IMR-90 (cell line): Measurements from ENCODE around the gene CTBP2. TPM values are rescaled to one million over a fixed set of nuclear protein-coding genes. Genes with fewer than 3 reads are reported as not detected.

Source experiments
- ATAC-seq: fragments of 200-7000 bp; cut with Tn5 transposase; 2 replicates; pipeline ENCODE4 v1.9.1; 2020; ENCODE audit warnings: low read depth, mild to moderate bottlenecking, moderate library complexity
- BruUV-seq: library from RNA; stranded (reverse); fragments of 400-500 nt; replicated peaks from 2 replicates; lab custom pipeline; 2021; lab: Mats Ljungman, UMichigan
- CTCF ChIA-PET: fragments of 300-600 bp; formaldehyde crosslinking; extraction: SDS; loops from one replicate; lab custom pipeline; 2021; ENCODE audit warnings: antibody characterized with exemption; lab: Yijun Ruan, JAX
- POLR2A ChIA-PET: fragments of 300-600 bp; sonication (Branson Sonifier 250); formaldehyde crosslinking; loops from one replicate; lab custom pipeline; 2022; ENCODE audit warnings: antibody characterized with exemption; ENCODE audit not compliant: unreplicated experiment; lab: Charles Lee
- DNase-seq: peaks from one replicate; pipeline ENCODE4 v3.0.0; 2013
- H2AFZ ChIP-seq: replicated peaks from 2 replicates; pipeline ENCODE3; 2013; ENCODE audit warnings: low read length, mild to moderate bottlenecking; ENCODE audit not compliant: poor library complexity
- H2AK5ac ChIP-seq: 2 replicates; pipeline ENCODE4 v1.6.1; 2013; ENCODE audit warnings: low read depth, low read length, inconsistent platforms
- H2AK9ac ChIP-seq: replicated peaks from 2 replicates; pipeline ENCODE3; 2013; ENCODE audit warnings: mild to moderate bottlenecking, low read depth, low read length, moderate library complexity; ENCODE audit not compliant: poor library complexity
- H2BK120ac ChIP-seq: 2 replicates; pipeline ENCODE4 v1.6.1; 2013; ENCODE audit warnings: low read depth, low read length, inconsistent platforms
- H2BK15ac ChIP-seq: 3 replicates; pipeline ENCODE4 v1.6.1; 2013; ENCODE audit warnings: low read depth, low read length, inconsistent platforms
- H2BK20ac ChIP-seq: 2 replicates; pipeline ENCODE4 v1.6.1; 2013; ENCODE audit warnings: low read depth, mild to moderate bottlenecking, inconsistent platforms, low read length, moderate library complexity
- H2BK5ac ChIP-seq: 2 replicates; pipeline ENCODE4 v1.6.1; 2013; ENCODE audit warnings: mild to moderate bottlenecking, low read depth, low read length, inconsistent platforms; ENCODE audit not compliant: poor library complexity, severe bottlenecking
- H3K14ac ChIP-seq: replicated peaks from 2 replicates; pipeline ENCODE4 v1.6.1; 2013; ENCODE audit warnings: low read depth, low read length, inconsistent platforms
- H3K18ac ChIP-seq: 2 replicates; pipeline ENCODE4 v1.6.1; 2013; ENCODE audit warnings: low read depth, low read length, control low read depth
- H3K23ac ChIP-seq: 2 replicates; pipeline ENCODE4 v1.6.1; 2013; ENCODE audit warnings: low read depth, low read length, inconsistent platforms
- H3K27ac ChIP-seq: 2 replicates; pipeline ENCODE4 v1.5.1; 2013; ENCODE audit warnings: mild to moderate bottlenecking, control low read depth, low read length; ENCODE audit not compliant: insufficient read depth
- H3K27me3 ChIP-seq: 2 replicates; pipeline ENCODE4 v1.6.1; 2013; ENCODE audit warnings: low read length; ENCODE audit not compliant: control insufficient read depth, insufficient read depth
- H3K36me3 ChIP-seq: 2 replicates; pipeline ENCODE4 v1.6.1; 2013; ENCODE audit warnings: low read length, mixed read lengths; ENCODE audit not compliant: control insufficient read depth, insufficient read depth
- H3K4ac ChIP-seq: 2 replicates; pipeline ENCODE4 v1.6.1; 2013; ENCODE audit warnings: low read depth, low read length, inconsistent platforms
- H3K4me1 ChIP-seq: 2 replicates; pipeline ENCODE4 v1.6.1; 2013; ENCODE audit warnings: low read length, mixed read lengths; ENCODE audit not compliant: control insufficient read depth, insufficient read depth
- H3K4me2 ChIP-seq: 2 replicates; pipeline ENCODE4 v1.6.1; 2013; ENCODE audit warnings: low read depth, mild to moderate bottlenecking, control low read depth, low read length, moderate library complexity
- H3K4me3 ChIP-seq: 2 replicates; pipeline ENCODE4 v1.5.1; 2013; ENCODE audit warnings: low read depth, mild to moderate bottlenecking, control low read depth, low read length, moderate library complexity; ENCODE audit not compliant: insufficient read depth
- H3K56ac ChIP-seq: 2 replicates; pipeline ENCODE4 v1.6.1; 2013; ENCODE audit warnings: low read length, inconsistent platforms; ENCODE audit not compliant: insufficient read depth; ENCODE audit errors: extremely low read depth
- H3K79me1 ChIP-seq, 2 experiments: 2 replicates each; pipeline ENCODE4 v1.6.1; 2013; ENCODE audit warnings: low read length in 2 of 2, inconsistent platforms in 1 of 2, low read depth in 1 of 2
- H3K9ac ChIP-seq: 2 replicates; pipeline ENCODE4 v1.6.1; 2013; ENCODE audit warnings: low read depth, low read length, control low read depth
- H3K9me1 ChIP-seq: 2 replicates; pipeline ENCODE4 v1.6.1; 2013; ENCODE audit warnings: low read length, inconsistent platforms; ENCODE audit not compliant: insufficient read depth
- H3K9me3 ChIP-seq: 2 replicates; pipeline ENCODE4 v1.6.1; 2013; ENCODE audit warnings: low read length; ENCODE audit not compliant: control insufficient read depth, insufficient read depth
- H4K20me1 ChIP-seq: 2 replicates; pipeline ENCODE4 v1.6.1; 2013; ENCODE audit warnings: low read length, inconsistent platforms; ENCODE audit not compliant: insufficient read depth
- H4K5ac ChIP-seq: 2 replicates; pipeline ENCODE4 v1.6.1; 2013; ENCODE audit warnings: mild to moderate bottlenecking, low read depth, low read length, control low read depth
- H4K8ac ChIP-seq, 2 experiments: 2 replicates each; pipeline ENCODE4 v1.6.1; 2013; ENCODE audit warnings: low read depth in 2 of 2, low read length in 2 of 2, control low read depth in 1 of 2, inconsistent platforms in 1 of 2
- H4K91ac ChIP-seq: 2 replicates; pipeline ENCODE4 v1.6.1; 2013; ENCODE audit warnings: low read depth, low read length, inconsistent platforms; ENCODE audit not compliant: insufficient read depth
- CTCF ChIP-seq: conservative IDR thresholded peaks from 2 replicates; pipeline ENCODE4 v1.5.1; 2012; ENCODE audit warnings: mild to moderate bottlenecking, low read depth, low read length, improper control_type of control experiment
- FOS ChIP-seq: fragments of 150-350 bp; IDR thresholded peaks from 2 replicates; pipeline ENCODE4 v1.6.1; 2016; ENCODE audit warnings: low read depth, low read length
- MAFK ChIP-seq: IDR thresholded peaks from 2 replicates; pipeline ENCODE4 v1.6.1; 2012; ENCODE audit warnings: low read depth, low read length, improper control_type of control experiment
- MAZ ChIP-seq: IDR thresholded peaks from 2 replicates; pipeline ENCODE4 v1.6.1; 2012; ENCODE audit warnings: low read depth, mild to moderate bottlenecking, low read length, improper control_type of control experiment, moderate library complexity, borderline replicate concordance
- NFE2L2 ChIP-seq: fragments of 150-350 bp; IDR thresholded peaks from 2 replicates; pipeline ENCODE4 v1.6.1; 2016; ENCODE audit warnings: low read depth, mild to moderate bottlenecking, low read length
- POLR2A ChIP-seq: IDR thresholded peaks from 2 replicates; pipeline ENCODE4 v1.6.1; 2012; ENCODE audit warnings: mild to moderate bottlenecking, low read depth, low read length
- RAD21 ChIP-seq: IDR thresholded peaks from 2 replicates; pipeline ENCODE4 v1.6.1; 2012; ENCODE audit warnings: low read length, improper control_type of control experiment
- RFX5 ChIP-seq: IDR thresholded peaks from 2 replicates; pipeline ENCODE4 v1.8.0; 2012; ENCODE audit warnings: low read depth, mild to moderate bottlenecking, low read length, moderate library complexity
- whole genome bisulfite sequencing, 2 experiments: methylation state at CpG; one replicate each; pipeline versions ENCODE4 v1.1.5 to v1.1.7; 2013; ENCODE audit warnings: missing lambda C conversion rate in 2 of 2; ENCODE audit not compliant: insufficient read length in 1 of 2; ENCODE audit errors: extremely low coverage in 2 of 2; 5-methylcytosine and 5-hydroxymethylcytosine counted together
- dilution Hi-C: fragments of 300-500 bp; cut with HindIII; formaldehyde crosslinking; loops from one replicate; pipeline ENCODE4 v1.14.3; 2018; ENCODE audit warnings: low sequenced_read_pairs; ENCODE audit not compliant: unreplicated experiment
- in situ Hi-C: fragments of 300-500 bp; cut with MboI; formaldehyde crosslinking; loops from 3 replicates; pipeline ENCODE4 v1.14.3; 2019; ENCODE audit warnings: low sequenced_read_pairs, inconsistent platforms, mixed read lengths
- intact Hi-C: fragments of 100-400 bp; cut with micrococcal nuclease; formaldehyde crosslinking; loops from 2 replicates; pipeline ENCODE4 v1.10.0; 2022
- polyA plus RNA-seq, 3 experiments: library from polyadenylated mRNA; depleted of rRNA; stranded (reverse); fragments of >200 nt; gene quantifications; 2 replicates each; pipeline ENCODE4 v1.2.3, GENCODE V29; 2012; ENCODE audit warnings: low replicate concordance in 1 of 3
- total RNA-seq: library from RNA; depleted of rRNA; stranded (reverse); fragments of >200 nt; gene quantifications from 2 replicates; pipeline ENCODE4 v1.2.3, GENCODE V29; 2012

Gene CTBP2
- total and polyA plus RNA-seq, 2 of the 4 experiments (the other 2 are of a cell fraction) = 81.0 to 86.6 TPM

- intact Hi-C loops (no loop called here), in situ Hi-C loops (no loop called here), dilution Hi-C loops (no loop called here)
- no peak overlapping the region for H3K4ac ChIP-seq
- H2BK120ac ChIP-seq = no peak overlapping the region
- H4K20me1 ChIP-seq = no peaks in the 10 kb centered on the region
- no peak overlapping the region for H3K23ac ChIP-seq
- ChIA-PET POLR2A (no interaction called here), CTCF (no interaction called here)
- no TSS peak for BruUV-seq
- peaks cover 27% of the 10 kb centered on the region for H3K27me3 ChIP-seq
- no peak overlapping the region for H3K4me2 ChIP-seq
- no peak overlapping the region for H2AK5ac ChIP-seq
- H3K36me3 ChIP-seq = no peaks in the 10 kb centered on the region
- no peaks in the 10 kb centered on the region for H3K4me1 ChIP-seq
- WGBS, 2 experiments = no CpG with 5 or more reads among the region's 8 CpGs
- no peak for DNase-seq
- no peak overlapping the region for H2AFZ ChIP-seq
- no peak overlapping the region for H4K8ac ChIP-seq
- H2AK9ac ChIP-seq = no peak overlapping the region
- H3K27ac ChIP-seq = no peak overlapping the region
- no peaks in the 10 kb centered on the region for H3K9me3 ChIP-seq
- ATAC-seq = no peak
- no peaks in the 10 kb centered on the region; the same call in 1 of the 2 replicates for H3K9me1 ChIP-seq
- H2BK5ac ChIP-seq = no peak overlapping the region
- no peak overlapping the region for H3K18ac ChIP-seq
- no peak overlapping the region for H4K5ac ChIP-seq
- no peak overlapping the region for H3K4me3 ChIP-seq
- H3K79me1 ChIP-seq = no peaks in the 10 kb centered on the region
- H3K56ac ChIP-seq = no peak overlapping the region
- no peak overlapping the region for H4K91ac ChIP-seq
- no peak overlapping the region for H3K14ac ChIP-seq
- H3K9ac ChIP-seq = no peak overlapping the region
- no peak overlapping the region for H2BK15ac ChIP-seq
- H2BK20ac ChIP-seq = no peak overlapping the region
- TF ChIP-seq RAD21 (no peak), MAFK (no peak), RFX5 (no peak), NFE2L2 (no peak), POLR2A (no peak), MAZ (no peak), CTCF (no peak), FOS (no peak)
Observed at GRCh38 chr10:125189162-125189561, 28.8 kb upstream of the CTBP2 start.
